Calu3 (cell line): ENCODE data around the gene LARP1. TPM values are rescaled to one million over a fixed set of nuclear protein-coding genes. Genes with fewer than 3 reads are reported as not detected.

Experiments used
- BruUV-seq: library from RNA; stranded (reverse); fragments of 400-500 nt; replicated peaks from 2 replicates; lab custom pipeline; 2021; lab: Mats Ljungman, UMichigan
- CTCF ChIA-PET: fragments of 300-600 bp; sonication (Branson Sonifier 250); formaldehyde crosslinking; loops from one replicate; lab custom pipeline; 2022; ENCODE audit warnings: antibody characterized with exemption; lab: Charles Lee
- DNase-seq: peaks from one replicate; pipeline ENCODE4 v3.0.0; 2022
- H3K27ac Mint-ChIP-seq: one replicate; pipeline ENCODE4 v1.8.0; 2022; ENCODE audit warnings: mixed read lengths; ENCODE audit not compliant: unreplicated experiment
- H3K27me3 Mint-ChIP-seq: one replicate; pipeline ENCODE4 v1.8.0; 2022; ENCODE audit warnings: mixed read lengths; ENCODE audit not compliant: unreplicated experiment
- H3K36me3 Mint-ChIP-seq: one replicate; pipeline ENCODE4 v1.8.0; 2022; ENCODE audit warnings: mild to moderate bottlenecking, moderate library complexity, mixed read lengths; ENCODE audit not compliant: insufficient read depth, unreplicated experiment
- H3K4me1 Mint-ChIP-seq: one replicate; pipeline ENCODE4 v1.8.0; 2022; ENCODE audit warnings: mild to moderate bottlenecking, low read depth, mixed read lengths; ENCODE audit not compliant: unreplicated experiment
- H3K4me3 Mint-ChIP-seq: one replicate; pipeline ENCODE4 v1.8.0; 2022; ENCODE audit warnings: mild to moderate bottlenecking, low read depth, moderate library complexity, mixed read lengths; ENCODE audit not compliant: unreplicated experiment
- H3K9me3 Mint-ChIP-seq: one replicate; pipeline ENCODE4 v1.8.0; 2022; ENCODE audit warnings: low read depth, mixed read lengths; ENCODE audit not compliant: unreplicated experiment
- intact Hi-C: fragments of 100-400 bp; cut with micrococcal nuclease; formaldehyde crosslinking; loops from one replicate; pipeline ENCODE4 v1.10.0; 2022; ENCODE audit not compliant: unreplicated experiment
- microRNA-seq: library from miRNA; unstranded; fragments of <30 nt; microRNA quantifications from one replicate; pipeline ENCODE4 v1.2.0, GENCODE V29; 2022
- total RNA-seq: library from RNA; stranded (reverse); gene quantifications from 2 replicates; pipeline ENCODE4 v1.2.3, GENCODE V29; 2022
- TF ChIP-seq, protein P1 (sequence below): fragments of 200-600 bp; IDR thresholded peaks from one replicate; pipeline ENCODE4 v1.8.0; 2022; ENCODE audit warnings: antibody characterized with exemption; ENCODE audit not compliant: unreplicated experiment

The LARP1 gene
- total RNA-seq, 1 experiment from 2014 or later, result 339 TPM

DNA sequence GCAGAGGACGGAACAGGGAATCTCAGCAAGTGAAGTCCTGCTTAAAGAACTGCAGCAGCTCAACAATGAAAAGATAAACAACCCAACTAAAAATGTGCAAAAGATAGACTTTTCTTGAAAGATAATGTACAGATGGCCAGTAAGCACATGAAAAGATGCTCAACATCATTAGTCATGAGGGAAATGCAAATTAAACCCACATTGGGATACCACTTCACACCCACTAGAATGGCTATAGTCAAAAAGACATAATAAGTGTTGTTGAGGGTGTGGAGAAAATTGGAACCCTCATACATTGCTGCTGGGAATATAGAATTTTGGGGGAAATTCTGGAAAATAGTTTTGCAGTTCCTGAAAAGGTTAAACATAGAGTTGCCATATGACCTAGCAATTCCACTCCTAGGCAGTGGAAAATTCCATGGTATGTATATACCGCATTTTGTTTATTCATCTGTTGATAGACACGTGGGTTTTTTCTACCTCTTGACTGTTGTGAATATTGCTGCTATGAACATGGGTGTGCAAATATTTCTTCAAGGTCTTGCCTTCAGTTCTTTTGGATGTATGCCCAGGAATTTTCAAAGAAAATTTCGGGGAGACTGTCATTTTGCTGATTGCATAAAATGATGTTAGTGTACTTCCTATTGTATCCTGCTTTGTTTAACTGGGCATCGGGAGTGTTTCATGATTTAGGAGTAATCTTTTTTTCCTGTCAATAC is 110.4 kb downstream of the LARP1 start:
- intact Hi-C loops, result no loop called here
- H3K27ac Mint-ChIP-seq, result no peak overlapping the region
- H3K4me3 Mint-ChIP-seq, result no peak overlapping the region
- TF ChIP-seq, protein P1, sequence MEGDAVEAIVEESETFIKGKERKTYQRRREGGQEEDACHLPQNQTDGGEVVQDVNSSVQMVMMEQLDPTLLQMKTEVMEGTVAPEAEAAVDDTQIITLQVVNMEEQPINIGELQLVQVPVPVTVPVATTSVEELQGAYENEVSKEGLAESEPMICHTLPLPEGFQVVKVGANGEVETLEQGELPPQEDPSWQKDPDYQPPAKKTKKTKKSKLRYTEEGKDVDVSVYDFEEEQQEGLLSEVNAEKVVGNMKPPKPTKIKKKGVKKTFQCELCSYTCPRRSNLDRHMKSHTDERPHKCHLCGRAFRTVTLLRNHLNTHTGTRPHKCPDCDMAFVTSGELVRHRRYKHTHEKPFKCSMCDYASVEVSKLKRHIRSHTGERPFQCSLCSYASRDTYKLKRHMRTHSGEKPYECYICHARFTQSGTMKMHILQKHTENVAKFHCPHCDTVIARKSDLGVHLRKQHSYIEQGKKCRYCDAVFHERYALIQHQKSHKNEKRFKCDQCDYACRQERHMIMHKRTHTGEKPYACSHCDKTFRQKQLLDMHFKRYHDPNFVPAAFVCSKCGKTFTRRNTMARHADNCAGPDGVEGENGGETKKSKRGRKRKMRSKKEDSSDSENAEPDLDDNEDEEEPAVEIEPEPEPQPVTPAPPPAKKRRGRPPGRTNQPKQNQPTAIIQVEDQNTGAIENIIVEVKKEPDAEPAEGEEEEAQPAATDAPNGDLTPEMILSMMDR, result no peak
- no peaks in the 10 kb centered on the region for H3K9me3 Mint-ChIP-seq
- CTCF ChIA-PET, result no interaction called here
- no TSS peak for BruUV-seq
- peaks cover 6% of the 10 kb centered on the region for H3K4me1 Mint-ChIP-seq
- DNase-seq, result no peak
- H3K36me3 Mint-ChIP-seq, result peaks cover 39% of the 10 kb centered on the region
- no peaks in the 10 kb centered on the region for H3K27me3 Mint-ChIP-seq

DNA sequence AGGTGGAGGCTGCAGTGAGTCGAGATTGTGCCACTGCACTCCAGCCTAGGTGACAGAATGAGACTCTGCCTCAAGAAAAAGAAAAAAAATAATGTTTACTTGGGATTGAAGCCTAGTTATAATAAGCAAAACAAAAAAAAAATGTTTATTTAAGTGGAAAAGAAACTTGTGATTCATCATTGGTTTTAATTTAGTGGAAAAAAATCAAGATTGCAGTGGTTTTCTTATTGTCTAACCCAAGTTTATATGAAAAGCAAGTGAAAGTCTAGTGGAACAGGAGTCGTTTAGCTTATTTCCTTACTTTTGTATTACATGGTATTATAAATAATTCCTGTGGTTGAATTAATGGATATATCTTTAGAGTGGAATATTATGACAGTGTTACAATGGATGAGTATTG is 111.7 kb downstream of the LARP1 start:
- Mint-ChIP-seq H3K36me3 (peaks cover 39% of the 10 kb centered on the region), H3K4me3 (no peak overlapping the region), H3K27me3 (no peaks in the 10 kb centered on the region), H3K4me1 (no peaks in the 10 kb centered on the region), H3K27ac (no peak overlapping the region), H3K9me3 (no peaks in the 10 kb centered on the region)
- CTCF ChIA-PET, result interaction anchor here (0.6 kb wide), 2 partner anchors 23 to 189 kb away, joined by 3 to 4 read pairs; no protein-coding TSS in a partner anchor
- DNase-seq, result no peak
- TF ChIP-seq, protein P1, result no peak
- intact Hi-C loops, result no loop called here
- BruUV-seq, result no TSS peak

Small RNAs within 50 kb of the gene (microRNA-seq; reads per million reads assigned to microRNA genes)
- gene MIR378H, result not detected

Other genes starting within 250 kb of the LARP1 start
- gene FAXDC2, start 95.2 kb downstream of the LARP1 start, total RNA-seq, result not detected in 2 replicates
- 57.3 and 63.0 TPM in 2 replicates for gene CNOT8, start 103.2 kb downstream of the LARP1 start, total RNA-seq
- gene GEMIN5, start 182.8 kb downstream of the LARP1 start, total RNA-seq, result 27.7 and 30.5 TPM in 2 replicates
- gene MRPL22, start 185.7 kb downstream of the LARP1 start, total RNA-seq, result 73.8 and 80.6 TPM in 2 replicates